Activated CD8-positive, alpha-beta memory T cell treated with anti-CD3 and anti-CD28 coated beads for 48 hours (primary cell): Measurements from ENCODE around the gene SIDT1.

Experiments used
- DNase-seq, 3 experiments: peaks; one replicate each; pipeline ENCODE4 v3.0.0-alpha.2; 2020; ENCODE audit warnings: low read depth in 2 of 3, low spot score in 2 of 3

Gene SIDT1

GRCh38 chr3:113678773-113679172 lies 146.4 kb downstream of the SIDT1 start:
- no peak for DNase-seq
